HG03103 (cell line): ENCODE results near the gene NPAS3.

ENCODE experiments used
- ATAC-seq: cut with Tn5 transposase; IDR thresholded peaks from one replicate; pipeline ENCODE4 v1.9.1; 2021; ENCODE audit warnings: low read depth; ENCODE audit not compliant: unreplicated experiment

Gene NPAS3

DNA sequence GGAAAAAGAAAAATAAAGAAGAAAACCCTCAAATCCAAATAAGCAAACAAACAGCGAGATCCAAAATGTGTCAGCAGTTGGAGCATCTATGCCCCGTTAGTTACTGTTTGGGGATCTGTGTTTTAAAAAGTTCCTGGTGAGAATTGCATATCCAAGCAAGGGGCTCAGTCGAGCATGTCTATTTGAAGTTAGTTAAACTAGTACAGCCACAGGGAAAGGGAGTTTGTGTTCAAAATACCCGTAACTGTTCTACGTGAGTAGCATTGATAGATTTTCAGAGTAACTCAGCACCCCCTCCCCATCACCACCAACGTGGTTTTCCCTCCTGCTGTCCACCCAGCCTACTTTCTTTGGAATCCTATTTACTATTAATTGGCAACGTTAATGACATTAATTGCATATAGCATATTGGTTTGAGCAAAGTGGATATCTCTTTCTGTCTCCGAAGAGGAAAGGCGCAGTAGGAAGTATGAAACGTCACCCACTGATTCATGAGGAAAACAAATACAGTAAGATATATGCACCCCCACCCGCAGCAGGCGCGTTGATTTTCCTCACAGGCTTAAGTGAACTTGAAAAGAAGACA, 1.5 kb downstream of the NPAS3 start:
- ATAC-seq = no peak

DNA sequence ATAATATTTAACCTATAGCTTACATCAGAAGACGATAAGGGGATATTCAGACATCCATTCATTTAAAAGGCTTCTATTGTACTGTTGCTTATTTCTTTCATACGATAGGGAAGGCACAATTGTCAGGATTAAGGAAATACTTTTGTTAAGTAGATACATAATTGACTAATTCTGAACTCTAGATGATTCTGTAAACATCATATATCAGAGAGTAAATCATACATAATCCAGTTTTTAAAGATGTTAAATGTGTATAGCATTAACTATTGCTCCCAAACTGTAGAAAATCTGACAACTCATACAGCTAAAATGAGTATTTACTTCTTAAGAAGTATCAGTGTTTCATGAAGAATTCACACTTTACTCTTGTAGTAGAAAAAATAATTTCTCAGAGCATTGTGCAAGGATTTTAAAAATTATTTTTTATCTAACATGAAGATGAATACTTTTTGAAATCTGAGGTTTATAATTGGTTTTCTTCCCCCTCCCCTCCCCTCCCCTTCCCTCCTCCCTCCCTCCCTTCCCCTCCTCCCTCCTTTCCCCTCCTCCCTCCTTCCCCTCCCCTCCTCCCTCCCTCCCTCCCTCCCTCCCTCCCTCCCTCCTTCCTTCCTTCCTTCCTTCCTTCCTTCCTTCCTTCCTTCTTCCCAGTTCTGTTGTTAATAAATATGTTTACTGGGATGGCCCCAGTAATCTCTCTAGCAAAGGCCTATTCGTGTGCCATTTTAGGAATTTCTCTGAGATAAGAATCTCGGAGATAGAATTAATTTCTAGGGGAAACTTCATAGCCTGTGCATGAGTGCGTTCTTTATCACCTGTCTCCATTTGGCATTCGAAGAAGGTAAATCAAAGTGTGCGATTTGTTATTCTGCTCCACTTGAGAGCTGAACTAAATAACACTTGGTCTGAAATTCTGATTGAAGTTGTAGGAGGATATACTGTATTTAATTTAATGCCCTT, 2.3 kb downstream of the NPAS3 start:
- ATAC-seq = no peak

DNA sequence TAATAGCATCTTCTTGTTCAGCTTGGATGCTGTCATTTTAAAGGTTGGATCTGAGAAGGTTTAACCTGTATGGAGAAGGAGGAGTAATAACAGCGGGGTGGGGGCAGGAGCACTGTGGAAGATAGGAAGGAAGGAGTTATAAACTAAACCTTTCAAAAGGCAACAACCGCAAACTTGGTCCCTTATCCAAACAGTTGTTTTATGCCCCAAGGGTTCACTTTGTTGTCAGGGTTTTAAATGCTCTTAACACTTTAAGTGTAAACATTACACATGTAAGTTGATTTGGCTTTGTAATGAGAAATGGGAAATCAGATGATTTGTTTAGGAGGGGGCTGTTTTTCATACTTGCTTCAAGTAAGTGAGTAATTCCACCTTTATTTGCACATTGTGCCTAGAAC, 3.0 kb downstream of the NPAS3 start:
- ATAC-seq = no peak

- ATAC-seq = no peak
Observed at GRCh38 chr14:32947081-32947480, 8.4 kb downstream of the NPAS3 start.

- no peak for ATAC-seq
Observed at GRCh38 chr14:32947792-32948191, 9.1 kb downstream of the NPAS3 start.

GRCh38 chr14:32950584-32950983, 11.9 kb downstream of the NPAS3 start:
- ATAC-seq = no peak

- no peak for ATAC-seq
Observed at GRCh38 chr14:32967421-32967820, 28.7 kb downstream of the NPAS3 start.

DNA sequence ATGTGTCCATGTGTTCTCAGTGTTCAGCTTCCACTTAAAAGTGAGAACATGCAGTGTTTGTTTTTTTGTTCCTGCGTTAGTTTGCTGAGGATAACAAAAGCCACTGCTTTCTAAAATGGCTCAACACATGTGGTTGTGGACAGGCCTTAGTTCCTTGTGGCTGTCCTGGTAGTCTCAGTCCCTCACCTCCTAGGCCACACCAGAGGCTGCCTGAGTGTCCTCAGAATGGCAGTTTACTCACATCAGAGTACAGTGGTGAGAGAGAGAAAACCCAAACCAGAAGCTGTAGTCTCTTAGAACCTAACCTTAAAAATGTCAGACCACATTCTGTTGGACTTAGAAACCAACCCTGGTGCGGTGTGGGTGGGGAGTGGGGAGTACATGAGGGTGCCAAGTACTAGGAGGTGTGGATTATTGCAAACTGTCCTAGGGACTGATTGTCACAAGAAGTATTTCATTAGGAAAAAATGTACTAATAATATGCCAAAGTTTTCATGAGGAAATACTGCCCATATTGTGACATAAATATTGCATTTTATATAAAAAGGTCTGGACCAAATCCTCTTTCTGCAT, 30.4 kb downstream of the NPAS3 start:
- no peak for ATAC-seq

- no peak for ATAC-seq
Observed at GRCh38 chr14:32977913-32978312, 39.2 kb downstream of the NPAS3 start.

- no peak for ATAC-seq
Observed at GRCh38 chr14:32978691-32979255, 40.1 kb downstream of the NPAS3 start.

DNA sequence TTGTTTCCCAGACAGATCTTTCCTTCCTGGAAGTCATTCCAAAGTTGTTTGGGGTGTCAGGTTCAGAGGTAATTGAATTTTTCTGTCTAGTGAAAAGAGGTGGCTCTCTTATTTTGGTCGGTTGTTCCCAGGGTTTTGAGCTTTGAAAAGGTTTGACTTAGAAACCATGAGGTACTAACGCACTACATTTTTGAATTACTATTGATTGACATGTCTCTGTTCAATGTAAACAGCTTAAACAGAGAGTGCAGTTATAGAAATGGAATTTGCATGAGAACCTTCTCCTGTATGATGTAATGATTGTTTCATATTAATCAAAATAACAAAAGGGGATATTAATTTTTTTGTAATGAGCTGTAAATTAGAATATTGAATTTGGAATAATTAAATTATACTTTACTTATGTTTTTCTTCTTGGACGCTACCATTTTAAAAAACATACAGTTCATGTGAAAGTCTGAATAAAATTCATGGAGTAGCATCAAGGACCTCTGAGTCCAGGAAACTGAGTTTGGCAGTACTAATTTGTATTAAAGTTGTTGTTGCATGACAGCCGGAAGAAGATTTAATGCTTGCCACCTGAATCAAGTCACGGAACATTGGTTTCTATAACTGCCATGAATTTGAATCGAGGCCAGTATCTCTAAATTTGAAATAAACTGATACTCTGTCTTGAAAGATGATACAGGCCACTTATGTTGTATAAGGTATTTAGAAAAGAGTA, 41.7 kb downstream of the NPAS3 start:
- no peak for ATAC-seq

DNA sequence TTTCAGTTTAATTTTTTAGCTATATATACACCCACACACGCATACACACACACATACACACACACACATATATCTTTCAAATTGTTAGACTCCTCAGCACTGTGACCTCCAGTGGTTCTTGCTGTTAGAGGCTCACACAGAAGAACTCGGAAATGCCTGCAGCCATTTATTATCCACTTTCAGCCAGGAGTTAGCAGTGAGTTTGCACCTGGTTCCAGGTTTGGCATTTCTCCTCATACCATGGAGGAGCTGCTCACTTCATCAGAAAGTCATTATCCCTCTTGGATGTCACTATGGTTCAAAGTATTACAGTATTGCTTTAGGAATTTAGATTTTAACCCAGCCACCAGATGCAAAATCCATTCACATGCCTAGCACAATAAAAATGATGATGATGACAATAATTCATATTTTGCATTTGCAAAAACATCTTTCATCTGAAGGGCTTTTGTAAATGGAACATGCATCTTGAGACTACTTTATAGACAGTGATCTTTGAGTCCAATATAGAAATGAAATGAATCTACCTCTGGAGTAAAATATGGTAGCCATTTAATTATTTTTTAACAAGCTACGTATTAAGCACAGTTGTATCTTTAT, 42.3 kb downstream of the NPAS3 start:
- no peak for ATAC-seq

GRCh38 chr14:32984241-32984930, 45.7 kb downstream of the NPAS3 start:
- no peak for ATAC-seq

GRCh38 chr14:32985866-32986265, 47.2 kb downstream of the NPAS3 start:
- ATAC-seq = no peak

DNA sequence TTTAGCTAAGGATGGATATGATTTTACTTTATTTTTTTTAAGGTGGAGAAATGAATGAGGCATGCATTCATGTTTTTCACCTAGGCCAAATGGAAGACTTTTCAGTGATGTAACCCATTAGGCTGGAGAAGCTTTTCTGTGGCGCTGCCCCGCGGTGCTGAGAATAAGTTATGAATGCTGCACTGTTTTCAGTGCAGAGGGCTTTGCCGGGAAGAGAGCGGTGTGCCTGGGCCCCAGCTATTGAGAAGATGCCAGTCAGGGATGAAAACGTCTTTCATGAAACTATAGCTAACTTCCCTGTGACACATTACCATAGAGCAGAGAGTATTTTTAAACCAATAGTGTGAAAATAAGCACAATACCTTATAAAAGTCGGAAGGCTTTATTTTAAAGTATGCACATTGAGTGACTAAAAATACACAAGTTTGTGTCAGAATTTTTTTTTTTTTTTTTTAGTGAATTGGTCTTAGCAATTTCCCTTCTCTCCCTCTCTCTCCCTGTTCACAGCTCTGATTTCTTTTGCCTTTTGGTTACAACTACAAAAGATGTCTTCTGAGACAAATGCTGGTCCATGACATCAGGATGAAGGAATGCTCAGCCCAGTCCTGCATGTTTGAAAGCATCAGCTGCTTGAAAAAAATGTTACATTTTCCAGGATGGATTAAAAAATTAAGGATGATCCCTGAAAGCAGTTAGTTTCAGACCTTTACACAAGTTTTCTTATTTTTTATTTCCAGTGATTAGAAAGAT, 48.3 kb downstream of the NPAS3 start:
- no peak for ATAC-seq

- no peak for ATAC-seq
Observed at GRCh38 chr14:32991691-32992090, 53.0 kb downstream of the NPAS3 start.

GRCh38 chr14:32993921-32994320, 55.2 kb downstream of the NPAS3 start:
- ATAC-seq = no peak

GRCh38 chr14:32996343-32996742, 57.7 kb downstream of the NPAS3 start:
- ATAC-seq = no peak

GRCh38 chr14:32998433-32998832, 59.8 kb downstream of the NPAS3 start:
- ATAC-seq = no peak
